Neural cell (in vitro differentiated cells): ENCODE results near the gene RASAL2. TPM values are rescaled to one million over a fixed set of nuclear protein-coding genes. Genes with fewer than 3 reads are reported as not detected.
"Not testable (repeated sequence)": the region's sequence is repeated elsewhere in the genome, so short reads cannot be mapped to it uniquely, and the experiment has no call there.

ENCODE experiments used
- H2AFZ ChIP-seq: fragments of 200-600, 300-800 bp; sonication (generic), shearing (Covaris generic); 2 replicates; pipeline ENCODE4 v1.6.0; 2014; ENCODE audit warnings: low read depth, mild to moderate bottlenecking, antibody characterized with exemption, low read length, moderate library complexity
- H3F3A ChIP-seq: fragments of 200-600 bp; shearing (Covaris generic); 2 replicates; pipeline ENCODE4 v1.6.1; 2016; ENCODE audit warnings: mild to moderate bottlenecking, moderate library complexity, mixed read lengths, antibody characterized with exemption, low read length; ENCODE audit not compliant: insufficient read depth, poor library complexity, severe bottlenecking
- H3K27ac ChIP-seq: fragments of 200-600, 300-800 bp; sonication (generic), shearing (Covaris generic); 2 replicates; pipeline ENCODE4 v1.5.1; 2014; ENCODE audit warnings: mild to moderate bottlenecking, low read length, moderate library complexity
- H3K27me3 ChIP-seq: fragments of 300-800, 200-600 bp; sonication (generic), shearing (Covaris generic); 2 replicates; pipeline ENCODE4 v1.6.0; 2014; ENCODE audit warnings: mild to moderate bottlenecking, low read depth, low read length, moderate library complexity; ENCODE audit not compliant: insufficient read depth
- H3K36me3 ChIP-seq: fragments of 300-800, 200-600 bp; sonication (generic), shearing (Covaris generic); 2 replicates; pipeline ENCODE4 v1.5.1; 2014; ENCODE audit warnings: mild to moderate bottlenecking, antibody characterized with exemption, low read length, moderate library complexity; ENCODE audit not compliant: insufficient read depth
- H3K4me2 ChIP-seq: fragments of 300-800, 200-600 bp; sonication (generic), shearing (Covaris generic); 2 replicates; pipeline ENCODE4 v1.6.0; 2014; ENCODE audit warnings: mild to moderate bottlenecking, low read length
- H3K4me3 ChIP-seq: fragments of 300-800, 200-600 bp; sonication (generic), shearing (Covaris generic); 2 replicates; pipeline ENCODE4 v1.5.1; 2014; ENCODE audit warnings: mild to moderate bottlenecking, low read length, moderate library complexity
- H3K79me2 ChIP-seq: fragments of 200-600 bp; shearing (Covaris generic); replicated peaks from 2 replicates; pipeline ENCODE4 v1.6.0; 2014; ENCODE audit warnings: mild to moderate bottlenecking, low read length, moderate library complexity; ENCODE audit not compliant: insufficient read depth
- H3K9ac ChIP-seq: fragments of 300-800, 200-600 bp; sonication (generic), shearing (Covaris generic); 2 replicates; pipeline ENCODE4 v1.6.1; 2016; ENCODE audit warnings: mild to moderate bottlenecking, low read length, mixed read lengths
- H3K9me2 ChIP-seq: fragments of 200-600 bp; shearing (Covaris generic); 2 replicates; pipeline ENCODE4 v1.6.1; 2016; ENCODE audit warnings: mild to moderate bottlenecking, low read length, mixed read lengths; ENCODE audit not compliant: insufficient read depth
- H3K9me3 ChIP-seq: fragments of 200-600, 300-800 bp; sonication (generic), shearing (Covaris generic); 2 replicates; pipeline ENCODE4 v1.6.1; 2016; ENCODE audit warnings: mild to moderate bottlenecking, mixed run types, low read length, moderate library complexity, mixed read lengths
- H4K20me1 ChIP-seq: fragments of 200-600 bp; shearing (Covaris generic); 2 replicates; pipeline ENCODE4 v1.6.1; 2016; ENCODE audit warnings: mild to moderate bottlenecking, mixed run types; ENCODE audit not compliant: insufficient read depth
- EP300 ChIP-seq: fragments of 450-650 bp; conservative IDR thresholded peaks from 2 replicates; pipeline ENCODE4 v1.6.1; 2014; ENCODE audit warnings: antibody characterized with exemption, mild to moderate bottlenecking, moderate library complexity; ENCODE audit not compliant: poor library complexity, severe bottlenecking
- EZH2 ChIP-seq: fragments of 200-600, 300-800 bp; shearing (Covaris generic), sonication (generic); IDR thresholded peaks from 2 replicates; pipeline ENCODE4 v1.6.1; 2014; ENCODE audit warnings: antibody characterized with exemption, low read length, borderline replicate concordance, mild to moderate bottlenecking; ENCODE audit not compliant: insufficient read depth, poor library complexity, severe bottlenecking
- MXI1 ChIP-seq: fragments of 450-650 bp; conservative IDR thresholded peaks from 2 replicates; pipeline ENCODE4 v1.6.1; 2014; ENCODE audit warnings: antibody characterized with exemption, mild to moderate bottlenecking; ENCODE audit not compliant: poor library complexity, severe bottlenecking
- POLR2AphosphoS5 ChIP-seq: IDR thresholded peaks from 2 replicates; pipeline ENCODE4 v1.6.1; 2012
- RAD21 ChIP-seq: fragments of 450-650 bp; conservative IDR thresholded peaks from 2 replicates; pipeline ENCODE4 v1.6.1; 2014; ENCODE audit warnings: antibody characterized with exemption, mild to moderate bottlenecking, moderate library complexity
- SMC3 ChIP-seq: fragments of 450-650 bp; conservative IDR thresholded peaks from 2 replicates; pipeline ENCODE4 v1.6.1; 2014; ENCODE audit warnings: antibody characterized with exemption, mild to moderate bottlenecking, moderate library complexity; ENCODE audit not compliant: poor library complexity
- TAF1 ChIP-seq: IDR thresholded peaks from 2 replicates; pipeline ENCODE4 v1.6.1; 2012; ENCODE audit warnings: low read depth
- polyA plus RNA-seq: library from polyadenylated mRNA; depleted of rRNA; stranded (reverse); fragments of >200 nt; gene quantifications from 2 replicates; pipeline ENCODE4 v1.2.3, GENCODE V29; 2014
- TF ChIP-seq, protein P1 (sequence below): fragments of 450-650 bp; IDR thresholded peaks from 2 replicates; pipeline ENCODE4 v1.5.1; 2014; ENCODE audit warnings: antibody characterized with exemption, mild to moderate bottlenecking, moderate library complexity; ENCODE audit not compliant: poor library complexity, severe bottlenecking
- TF ChIP-seq, protein P2 (sequence below): IDR thresholded peaks from 2 replicates; pipeline ENCODE4 v1.6.1; 2012; ENCODE audit warnings: borderline replicate concordance

The RASAL2 gene
- polyA plus RNA-seq, 1 donor from 2014 or later = 73.3 TPM

DNA sequence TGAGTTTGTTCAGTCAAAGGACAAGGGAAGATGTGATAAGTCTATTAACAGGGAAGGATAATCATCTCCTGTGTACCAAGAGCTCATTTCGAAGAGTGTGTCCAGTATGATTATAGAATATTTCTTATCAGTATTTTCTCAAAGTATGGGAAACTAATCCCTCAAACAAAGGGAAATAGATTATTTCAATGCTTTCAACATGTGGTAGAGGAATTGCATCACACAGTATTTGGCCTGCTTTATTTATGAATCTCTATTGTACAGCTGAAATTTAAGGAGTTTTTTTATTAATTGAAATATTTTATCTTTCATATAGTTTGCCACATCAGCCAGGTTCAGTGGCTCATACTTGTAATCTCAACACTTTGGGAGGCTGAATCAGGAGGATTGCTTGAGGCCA, 251.9 kb downstream of the RASAL2 start:
- no peaks in the 10 kb centered on the region for H4K20me1 ChIP-seq
- no peaks in the 10 kb centered on the region for H3K9me3 ChIP-seq
- no peaks in the 10 kb centered on the region for H3F3A ChIP-seq
- no peak overlapping the region for H2AFZ ChIP-seq
- no peaks in the 10 kb centered on the region for H3K27me3 ChIP-seq
- TF ChIP-seq SMC3 (no peak), EZH2 (no peak), POLR2AphosphoS5 (no peak), MXI1 (no peak), TAF1 (no peak)
- TF ChIP-seq, protein P1, sequence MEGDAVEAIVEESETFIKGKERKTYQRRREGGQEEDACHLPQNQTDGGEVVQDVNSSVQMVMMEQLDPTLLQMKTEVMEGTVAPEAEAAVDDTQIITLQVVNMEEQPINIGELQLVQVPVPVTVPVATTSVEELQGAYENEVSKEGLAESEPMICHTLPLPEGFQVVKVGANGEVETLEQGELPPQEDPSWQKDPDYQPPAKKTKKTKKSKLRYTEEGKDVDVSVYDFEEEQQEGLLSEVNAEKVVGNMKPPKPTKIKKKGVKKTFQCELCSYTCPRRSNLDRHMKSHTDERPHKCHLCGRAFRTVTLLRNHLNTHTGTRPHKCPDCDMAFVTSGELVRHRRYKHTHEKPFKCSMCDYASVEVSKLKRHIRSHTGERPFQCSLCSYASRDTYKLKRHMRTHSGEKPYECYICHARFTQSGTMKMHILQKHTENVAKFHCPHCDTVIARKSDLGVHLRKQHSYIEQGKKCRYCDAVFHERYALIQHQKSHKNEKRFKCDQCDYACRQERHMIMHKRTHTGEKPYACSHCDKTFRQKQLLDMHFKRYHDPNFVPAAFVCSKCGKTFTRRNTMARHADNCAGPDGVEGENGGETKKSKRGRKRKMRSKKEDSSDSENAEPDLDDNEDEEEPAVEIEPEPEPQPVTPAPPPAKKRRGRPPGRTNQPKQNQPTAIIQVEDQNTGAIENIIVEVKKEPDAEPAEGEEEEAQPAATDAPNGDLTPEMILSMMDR = no peak
- TF ChIP-seq, protein P2, sequence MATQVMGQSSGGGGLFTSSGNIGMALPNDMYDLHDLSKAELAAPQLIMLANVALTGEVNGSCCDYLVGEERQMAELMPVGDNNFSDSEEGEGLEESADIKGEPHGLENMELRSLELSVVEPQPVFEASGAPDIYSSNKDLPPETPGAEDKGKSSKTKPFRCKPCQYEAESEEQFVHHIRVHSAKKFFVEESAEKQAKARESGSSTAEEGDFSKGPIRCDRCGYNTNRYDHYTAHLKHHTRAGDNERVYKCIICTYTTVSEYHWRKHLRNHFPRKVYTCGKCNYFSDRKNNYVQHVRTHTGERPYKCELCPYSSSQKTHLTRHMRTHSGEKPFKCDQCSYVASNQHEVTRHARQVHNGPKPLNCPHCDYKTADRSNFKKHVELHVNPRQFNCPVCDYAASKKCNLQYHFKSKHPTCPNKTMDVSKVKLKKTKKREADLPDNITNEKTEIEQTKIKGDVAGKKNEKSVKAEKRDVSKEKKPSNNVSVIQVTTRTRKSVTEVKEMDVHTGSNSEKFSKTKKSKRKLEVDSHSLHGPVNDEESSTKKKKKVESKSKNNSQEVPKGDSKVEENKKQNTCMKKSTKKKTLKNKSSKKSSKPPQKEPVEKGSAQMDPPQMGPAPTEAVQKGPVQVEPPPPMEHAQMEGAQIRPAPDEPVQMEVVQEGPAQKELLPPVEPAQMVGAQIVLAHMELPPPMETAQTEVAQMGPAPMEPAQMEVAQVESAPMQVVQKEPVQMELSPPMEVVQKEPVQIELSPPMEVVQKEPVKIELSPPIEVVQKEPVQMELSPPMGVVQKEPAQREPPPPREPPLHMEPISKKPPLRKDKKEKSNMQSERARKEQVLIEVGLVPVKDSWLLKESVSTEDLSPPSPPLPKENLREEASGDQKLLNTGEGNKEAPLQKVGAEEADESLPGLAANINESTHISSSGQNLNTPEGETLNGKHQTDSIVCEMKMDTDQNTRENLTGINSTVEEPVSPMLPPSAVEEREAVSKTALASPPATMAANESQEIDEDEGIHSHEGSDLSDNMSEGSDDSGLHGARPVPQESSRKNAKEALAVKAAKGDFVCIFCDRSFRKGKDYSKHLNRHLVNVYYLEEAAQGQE = no peak
- H3K9me2 ChIP-seq = no peaks in the 10 kb centered on the region
- peaks cover 22% of the 10 kb centered on the region for H3K79me2 ChIP-seq
- no peak overlapping the region for H3K4me3 ChIP-seq
- no peak overlapping the region for H3K9ac ChIP-seq
- no peak overlapping the region for H3K4me2 ChIP-seq
- H3K36me3 ChIP-seq = no peaks in the 10 kb centered on the region
- H3K27ac ChIP-seq = no peak overlapping the region

DNA sequence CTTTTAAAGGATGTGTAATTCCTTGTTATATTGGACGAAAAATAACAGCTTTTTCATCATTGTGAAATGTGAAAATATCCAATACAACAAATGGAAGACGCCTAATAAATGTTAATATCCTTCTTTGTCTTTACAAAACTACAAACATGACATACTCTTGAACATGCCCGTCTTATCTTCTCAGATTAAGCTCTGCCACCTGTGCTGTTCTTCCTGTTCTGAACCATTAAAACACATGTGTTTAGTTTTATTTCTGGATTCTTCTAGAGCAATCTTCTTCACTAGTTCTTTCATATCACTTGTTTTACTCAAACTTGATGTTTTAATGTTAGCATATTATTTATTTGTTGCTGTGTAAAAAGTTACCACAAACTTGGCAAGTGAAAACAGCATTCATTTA, 255.9 kb downstream of the RASAL2 start:
- Histone ChIP-seq H4K20me1 (no peaks in the 10 kb centered on the region), H3K27me3 (no peaks in the 10 kb centered on the region), H3K27ac (no peak overlapping the region), H3K36me3 (no peaks in the 10 kb centered on the region), H2AFZ (no peak overlapping the region), H3K9me2 (no peaks in the 10 kb centered on the region), H3K4me2 (no peak overlapping the region), H3K9me3 (no peaks in the 10 kb centered on the region), H3K9ac (no peak overlapping the region), H3K4me3 (no peak overlapping the region), H3F3A (no peaks in the 10 kb centered on the region), H3K79me2 (peaks cover 3% of the 10 kb centered on the region)
- TF ChIP-seq POLR2AphosphoS5 (no peak), EP300 (no peak), TAF1 (no peak), RAD21 (no peak), MXI1 (no peak), EZH2 (no peak), SMC3 (no peak)
- TF ChIP-seq, protein P2 = no peak
- TF ChIP-seq, protein P1 = no peak

DNA sequence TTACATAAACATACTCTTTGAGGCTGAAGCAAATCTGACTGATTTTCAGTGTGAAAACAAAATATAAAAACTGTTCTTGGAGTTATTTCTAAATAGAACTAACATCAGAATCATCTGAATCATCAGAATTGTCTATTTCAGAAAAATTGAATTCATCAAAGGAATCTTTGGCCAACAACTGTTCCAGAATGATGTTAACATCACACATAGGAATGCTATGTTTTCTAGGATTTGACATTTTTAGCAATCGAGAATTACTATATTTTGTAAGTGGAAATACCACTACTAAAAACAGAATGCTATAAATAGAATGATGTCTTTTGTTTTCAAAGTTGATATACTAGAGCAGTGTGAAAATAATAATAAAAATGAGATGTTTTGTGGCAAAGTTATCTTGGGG, 258.0 kb downstream of the RASAL2 start:
- H3K9ac ChIP-seq, H2AFZ ChIP-seq, H3F3A ChIP-seq, H3K36me3 ChIP-seq, H3K9me3 ChIP-seq, H4K20me1 ChIP-seq, H3K9me2 ChIP-seq, H3K79me2 ChIP-seq, H3K27ac ChIP-seq, H3K4me2 ChIP-seq, H3K27me3 ChIP-seq, H3K4me3 ChIP-seq: not testable (repeated sequence)
